Heart left ventricle (tissue), 13 donors: ENCODE measurements around the gene HYAL1.
A peak's percentile ranks its signal among the peaks of the same experiment; 100 is the strongest.

Experiments
- POLR2A ChIP-seq, 2 donors: fragments of 450-650 bp; IDR thresholded peaks; one replicate each; pipeline ENCODE4 v1.6.1; 2017; ENCODE audit warnings: antibody characterized with exemption in 2 of 2, mild to moderate bottlenecking in 2 of 2, moderate library complexity in 2 of 2
- TF ChIP-seq, protein P1 (sequence below), 12 donors: fragments of 200-600 bp; sonication (generic) in 4 of 12; IDR thresholded peaks; one replicate each; pipeline versions ENCODE4 v1.5.0 to v1.8.0; 2018 to 2022; ENCODE audit warnings: antibody characterized with exemption in 12 of 12, mild to moderate bottlenecking in 5 of 12
- donor health status: ischemic (EF 13 %, LVEDD 7.1; RV severe dilation, severe dysfunction).
- donor health status: DM: no; HTN: yes; CAD: no.
- donor health status: DM: no; HTN: no; CAD: no.
- donor health status: ischemic (EF 25% LVEDD 6.9; RV normal size, moderate dysfunction).
- donor health status: ischemic (EF 25% LVEDD 5.7; RV mildly dilated, moderate dysfunction).
- donor health status: ischemic (EF 35%, LVEDD 5.7; RV mildly dilated, moderate dysfunction).
- donor health status: nonischemic (EF 11% LVEDD 7.7; RV severe dilation, severe dysfunction).
- donor health status: DM: yes; HTN: yes; CAD: no.
- donor health status: PGD.
- donor health status: ischemic (EF 29% LVEDD 5.4; RV normal size, mild dysfunction).
- donor health status: nonischemic (EF 23%, LVEDD 6.1; RV moderate dilation, normal function).

DNA sequence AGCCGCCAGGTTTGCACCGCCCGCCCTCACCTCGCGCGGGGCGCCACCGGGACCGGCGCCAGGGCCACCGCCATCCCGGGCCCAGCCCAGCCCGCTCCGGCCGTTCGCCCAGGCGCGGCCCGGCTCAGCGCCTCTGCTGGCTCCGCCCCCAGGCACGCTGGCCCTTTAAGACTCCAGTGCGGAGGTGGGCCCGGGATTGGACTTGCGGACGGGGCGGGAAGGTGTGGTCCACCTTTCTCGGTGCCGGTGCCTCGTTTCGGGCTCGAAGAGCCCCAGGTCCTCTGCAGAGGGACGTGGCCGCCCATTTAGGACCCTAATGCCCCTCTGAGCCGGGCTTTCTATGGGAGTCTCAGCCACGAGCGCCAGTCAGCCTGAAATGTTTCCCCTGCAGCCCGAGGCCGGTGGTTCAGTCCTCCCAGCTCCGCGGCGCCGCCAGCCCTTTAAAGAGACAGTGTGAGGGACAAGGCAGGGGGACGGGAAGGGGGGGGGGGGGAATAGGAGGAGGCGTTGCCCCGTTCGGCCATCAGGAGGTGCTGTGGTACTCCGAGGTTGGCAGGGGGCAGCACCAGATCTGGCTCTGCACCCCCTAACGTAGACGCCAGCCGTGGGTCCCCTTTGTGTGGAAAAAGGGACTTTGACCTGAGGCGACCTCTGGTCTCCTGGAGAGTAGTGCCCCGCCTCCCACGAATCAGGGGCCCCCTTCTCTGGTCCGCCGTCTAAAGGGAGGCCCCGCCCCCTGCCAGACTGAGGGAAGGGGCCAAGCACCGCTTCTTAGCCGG, 18.2 kb upstream of the HYAL1 start:
- TF ChIP-seq, protein P1, sequence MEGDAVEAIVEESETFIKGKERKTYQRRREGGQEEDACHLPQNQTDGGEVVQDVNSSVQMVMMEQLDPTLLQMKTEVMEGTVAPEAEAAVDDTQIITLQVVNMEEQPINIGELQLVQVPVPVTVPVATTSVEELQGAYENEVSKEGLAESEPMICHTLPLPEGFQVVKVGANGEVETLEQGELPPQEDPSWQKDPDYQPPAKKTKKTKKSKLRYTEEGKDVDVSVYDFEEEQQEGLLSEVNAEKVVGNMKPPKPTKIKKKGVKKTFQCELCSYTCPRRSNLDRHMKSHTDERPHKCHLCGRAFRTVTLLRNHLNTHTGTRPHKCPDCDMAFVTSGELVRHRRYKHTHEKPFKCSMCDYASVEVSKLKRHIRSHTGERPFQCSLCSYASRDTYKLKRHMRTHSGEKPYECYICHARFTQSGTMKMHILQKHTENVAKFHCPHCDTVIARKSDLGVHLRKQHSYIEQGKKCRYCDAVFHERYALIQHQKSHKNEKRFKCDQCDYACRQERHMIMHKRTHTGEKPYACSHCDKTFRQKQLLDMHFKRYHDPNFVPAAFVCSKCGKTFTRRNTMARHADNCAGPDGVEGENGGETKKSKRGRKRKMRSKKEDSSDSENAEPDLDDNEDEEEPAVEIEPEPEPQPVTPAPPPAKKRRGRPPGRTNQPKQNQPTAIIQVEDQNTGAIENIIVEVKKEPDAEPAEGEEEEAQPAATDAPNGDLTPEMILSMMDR (IDR thresholded peaks at IDR 0.05): peak; percentile 27 to 80 (median 60)
- peak in 1 of 2 donors; percentile 76 for TF ChIP-seq POLR2A (IDR thresholded peaks at IDR 0.05)
